ENCODE data around the gene MAPT.
"Not testable (repeated sequence)": the region's sequence is repeated elsewhere in the genome, so short reads cannot be mapped to it uniquely, and the experiment has no call there.

Gene MAPT

GRCh38 chr17:45996282-45996937, 102.1 kb downstream of the MAPT start:
- no peak for DNase-seq

GRCh38 chr17:45997166-45997565, 102.8 kb downstream of the MAPT start:
- DNase-seq, result no peak

GRCh38 chr17:45997624-45998023, 103.3 kb downstream of the MAPT start:
- DNase-seq, result no peak

GRCh38 chr17:45998987-45999899, 104.9 kb downstream of the MAPT start, which contains the start of gene STH:
TSS of gene STH (plus strand) at chr17:45999250. CDS start at chr17:45999280, 30 bp downstream.
- DNase-seq, result no peak

GRCh38 chr17:45999900-46000290, 105.5 kb downstream of the MAPT start:
- no peak for DNase-seq

DNA sequence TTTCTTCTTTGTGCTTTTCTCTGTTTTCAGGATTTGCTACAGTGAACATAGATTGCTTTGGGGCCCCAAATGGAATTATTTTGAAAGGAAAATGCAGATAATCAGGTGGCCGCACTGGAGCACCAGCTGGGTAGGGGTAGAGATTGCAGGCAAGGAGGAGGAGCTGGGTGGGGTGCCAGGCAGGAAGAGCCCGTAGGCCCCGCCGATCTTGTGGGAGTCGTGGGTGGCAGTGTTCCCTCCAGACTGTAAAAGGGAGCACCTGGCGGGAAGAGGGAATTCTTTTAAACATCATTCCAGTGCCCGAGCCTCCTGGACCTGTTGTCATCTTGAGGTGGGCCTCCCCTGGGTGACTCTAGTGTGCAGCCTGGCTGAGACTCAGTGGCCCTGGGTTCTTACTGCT, 105.9 kb downstream of the MAPT start:
- no peak for DNase-seq

GRCh38 chr17:46000757-46001156, 106.4 kb downstream of the MAPT start:
- no peak for DNase-seq

DNA sequence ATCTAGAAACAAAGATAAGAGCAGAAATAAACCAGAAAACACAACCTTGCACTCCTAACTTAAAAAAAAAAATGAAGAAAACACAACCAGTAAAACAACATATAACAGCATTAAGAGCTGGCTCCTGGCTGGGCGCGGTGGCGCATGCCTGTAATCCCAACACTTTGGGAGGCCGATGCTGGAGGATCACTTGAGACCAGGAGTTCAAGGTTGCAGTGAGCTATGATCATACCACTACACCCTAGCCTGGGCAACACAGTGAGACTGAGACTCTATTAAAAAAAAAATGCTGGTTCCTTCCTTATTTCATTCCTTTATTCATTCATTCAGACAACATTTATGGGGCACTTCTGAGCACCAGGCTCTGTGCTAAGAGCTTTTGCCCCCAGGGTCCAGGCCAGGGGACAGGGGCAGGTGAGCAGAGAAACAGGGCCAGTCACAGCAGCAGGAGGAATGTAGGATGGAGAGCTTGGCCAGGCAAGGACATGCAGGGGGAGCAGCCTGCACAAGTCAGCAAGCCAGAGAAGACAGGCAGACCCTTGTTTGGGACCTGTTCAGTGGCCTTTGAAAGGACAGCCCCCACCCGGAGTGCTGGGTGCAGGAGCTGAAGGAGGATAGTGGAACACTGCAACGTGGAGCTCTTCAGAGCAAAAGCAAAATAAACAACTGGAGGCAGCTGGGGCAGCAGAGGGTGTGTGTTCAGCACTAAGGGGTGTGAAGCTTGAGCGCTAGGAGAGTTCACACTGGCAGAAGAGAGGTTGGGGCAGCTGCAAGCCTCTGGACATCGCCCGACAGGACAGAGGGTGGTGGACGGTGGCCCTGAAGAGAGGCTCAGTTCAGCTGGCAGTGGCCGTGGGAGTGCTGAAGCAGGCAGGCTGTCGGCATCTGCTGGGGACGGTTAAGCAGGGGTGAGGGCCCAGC, 107.3 kb downstream of the MAPT start:
- DNase-seq, result no peak

DNA sequence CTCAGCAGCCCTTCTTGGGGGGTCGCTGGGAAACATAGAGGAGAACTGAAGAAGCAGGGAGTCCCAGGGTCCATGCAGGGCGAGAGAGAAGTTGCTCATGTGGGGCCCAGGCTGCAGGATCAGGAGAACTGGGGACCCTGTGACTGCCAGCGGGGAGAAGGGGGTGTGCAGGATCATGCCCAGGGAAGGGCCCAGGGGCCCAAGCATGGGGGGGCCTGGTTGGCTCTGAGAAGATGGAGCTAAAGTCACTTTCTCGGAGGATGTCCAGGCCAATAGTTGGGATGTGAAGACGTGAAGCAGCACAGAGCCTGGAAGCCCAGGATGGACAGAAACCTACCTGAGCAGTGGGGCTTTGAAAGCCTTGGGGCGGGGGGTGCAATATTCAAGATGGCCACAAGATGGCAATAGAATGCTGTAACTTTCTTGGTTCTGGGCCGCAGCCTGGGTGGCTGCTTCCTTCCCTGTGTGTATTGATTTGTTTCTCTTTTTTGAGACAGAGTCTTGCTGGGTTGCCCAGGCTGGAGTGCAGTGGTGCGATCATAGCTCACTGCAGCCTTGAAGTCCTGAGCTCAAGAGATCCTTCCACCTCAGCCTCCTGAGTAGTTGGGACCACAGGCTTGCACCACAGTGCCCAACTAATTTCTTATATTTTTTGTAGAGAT, 108.1 kb downstream of the MAPT start:
- DNase-seq, result peak in 1 of 2 experiments; percentile 59

DNA sequence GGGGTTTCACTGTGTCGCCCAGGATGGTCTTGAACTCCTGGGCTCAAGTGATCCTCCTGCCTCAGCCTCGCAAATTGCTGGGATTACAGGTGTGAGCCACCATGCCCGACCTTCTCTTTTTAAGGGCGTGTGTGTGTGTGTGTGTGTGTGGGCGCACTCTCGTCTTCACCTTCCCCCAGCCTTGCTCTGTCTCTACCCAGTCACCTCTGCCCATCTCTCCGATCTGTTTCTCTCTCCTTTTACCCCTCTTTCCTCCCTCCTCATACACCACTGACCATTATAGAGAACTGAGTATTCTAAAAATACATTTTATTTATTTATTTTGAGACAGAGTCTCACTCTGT, 108.6 kb downstream of the MAPT start:
- DNase-seq, result no peak

DNA sequence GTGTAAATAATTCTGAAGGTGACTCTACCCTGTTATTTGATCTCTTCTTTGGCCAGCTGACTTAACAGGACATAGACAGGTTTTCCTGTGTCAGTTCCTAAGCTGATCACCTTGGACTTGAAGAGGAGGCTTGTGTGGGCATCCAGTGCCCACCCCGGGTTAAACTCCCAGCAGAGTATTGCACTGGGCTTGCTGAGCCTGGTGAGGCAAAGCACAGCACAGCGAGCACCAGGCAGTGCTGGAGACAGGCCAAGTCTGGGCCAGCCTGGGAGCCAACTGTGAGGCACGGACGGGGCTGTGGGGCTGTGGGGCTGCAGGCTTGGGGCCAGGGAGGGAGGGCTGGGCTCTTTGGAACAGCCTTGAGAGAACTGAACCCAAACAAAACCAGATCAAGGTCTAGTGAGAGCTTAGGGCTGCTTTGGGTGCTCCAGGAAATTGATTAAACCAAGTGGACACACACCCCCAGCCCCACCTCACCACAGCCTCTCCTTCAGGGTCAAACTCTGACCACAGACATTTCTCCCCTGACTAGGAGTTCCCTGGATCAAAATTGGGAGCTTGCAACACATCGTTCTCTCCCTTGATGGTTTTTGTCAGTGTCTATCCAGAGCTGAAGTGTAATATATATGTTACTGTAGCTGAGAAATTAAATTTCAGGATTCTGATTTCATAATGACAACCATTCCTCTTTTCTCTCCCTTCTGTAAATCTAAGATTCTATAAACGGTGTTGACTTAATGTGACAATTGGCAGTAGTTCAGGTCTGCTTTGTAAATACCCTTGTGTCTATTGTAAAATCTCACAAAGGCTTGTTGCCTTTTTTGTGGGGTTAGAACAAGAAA, 109.8 kb downstream of the MAPT start:
- no peak for DNase-seq

DNA sequence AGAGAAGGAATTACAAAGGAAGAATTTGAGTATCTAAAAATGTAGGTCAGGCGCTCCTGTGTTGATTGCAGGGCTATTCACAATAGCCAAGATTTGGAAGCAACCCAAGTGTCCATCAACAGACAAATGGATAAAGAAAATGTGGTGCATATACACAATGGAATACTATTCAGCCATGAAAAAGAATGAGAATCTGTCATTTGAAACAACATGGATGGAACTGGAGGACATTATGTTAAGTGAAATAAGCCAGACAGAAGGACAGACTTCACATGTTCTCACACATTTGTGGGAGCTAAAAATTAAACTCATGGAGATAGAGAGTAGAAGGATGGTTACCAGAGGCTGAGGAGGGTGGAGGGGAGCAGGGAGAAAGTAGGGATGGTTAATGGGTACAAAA, 111.7 kb downstream of the MAPT start:
- not testable (repeated sequence) for DNase-seq

GRCh38 chr17:46007461-46007965, 113.2 kb downstream of the MAPT start:
- no peak for DNase-seq

DNA sequence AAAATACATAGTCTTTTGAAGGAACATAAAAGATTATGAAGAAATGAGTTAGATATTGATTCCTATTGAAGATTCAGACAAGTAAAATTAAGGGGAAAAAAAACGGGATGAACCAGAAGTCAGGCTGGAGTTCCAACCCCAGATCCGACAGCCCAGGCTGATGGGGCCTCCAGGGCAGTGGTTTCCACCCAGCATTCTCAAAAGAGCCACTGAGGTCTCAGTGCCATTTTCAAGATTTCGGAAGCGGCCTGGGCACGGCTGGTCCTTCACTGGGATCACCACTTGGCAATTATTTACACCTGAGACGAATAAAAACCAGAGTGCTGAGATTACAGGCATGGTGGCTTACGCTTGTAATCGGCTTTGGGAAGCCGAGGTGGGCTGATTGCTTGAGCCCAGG, 114.2 kb downstream of the MAPT start:
- no peak for DNase-seq

GRCh38 chr17:46009681-46010596, 115.6 kb downstream of the MAPT start:
- DNase-seq, result no peak

DNA sequence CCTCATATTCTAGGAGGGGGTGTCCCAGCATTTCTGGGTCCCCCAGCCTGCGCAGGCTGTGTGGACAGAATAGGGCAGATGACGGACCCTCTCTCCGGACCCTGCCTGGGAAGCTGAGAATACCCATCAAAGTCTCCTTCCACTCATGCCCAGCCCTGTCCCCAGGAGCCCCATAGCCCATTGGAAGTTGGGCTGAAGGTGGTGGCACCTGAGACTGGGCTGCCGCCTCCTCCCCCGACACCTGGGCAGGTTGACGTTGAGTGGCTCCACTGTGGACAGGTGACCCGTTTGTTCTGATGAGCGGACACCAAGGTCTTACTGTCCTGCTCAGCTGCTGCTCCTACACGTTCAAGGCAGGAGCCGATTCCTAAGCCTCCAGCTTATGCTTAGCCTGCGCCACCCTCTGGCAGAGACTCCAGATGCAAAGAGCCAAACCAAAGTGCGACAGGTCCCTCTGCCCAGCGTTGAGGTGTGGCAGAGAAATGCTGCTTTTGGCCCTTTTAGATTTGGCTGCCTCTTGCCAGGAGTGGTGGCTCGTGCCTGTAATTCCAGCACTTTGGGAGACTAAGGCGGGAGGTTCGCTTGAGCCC, 116.3 kb downstream of the MAPT start:
- no peak for DNase-seq

GRCh38 chr17:46011711-46012505, 117.6 kb downstream of the MAPT start:
- no peak for DNase-seq

DNA sequence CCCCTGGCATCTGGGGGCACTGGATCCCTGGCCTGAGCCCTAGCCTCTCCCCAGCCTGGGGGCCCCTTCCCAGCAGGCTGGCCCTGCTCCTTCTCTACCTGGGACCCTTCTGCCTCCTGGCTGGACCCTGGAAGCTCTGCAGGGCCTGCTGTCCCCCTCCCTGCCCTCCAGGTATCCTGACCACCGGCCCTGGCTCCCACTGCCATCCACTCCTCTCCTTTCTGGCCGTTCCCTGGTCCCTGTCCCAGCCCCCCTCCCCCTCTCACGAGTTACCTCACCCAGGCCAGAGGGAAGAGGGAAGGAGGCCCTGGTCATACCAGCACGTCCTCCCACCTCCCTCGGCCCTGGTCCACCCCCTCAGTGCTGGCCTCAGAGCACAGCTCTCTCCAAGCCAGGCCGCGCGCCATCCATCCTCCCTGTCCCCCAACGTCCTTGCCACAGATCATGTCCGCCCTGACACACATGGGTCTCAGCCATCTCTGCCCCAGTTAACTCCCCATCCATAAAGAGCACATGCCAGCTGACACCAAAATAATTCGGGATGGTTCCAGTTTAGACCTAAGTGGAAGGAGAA, 118.2 kb downstream of the MAPT start:
- no peak for DNase-seq

DNA sequence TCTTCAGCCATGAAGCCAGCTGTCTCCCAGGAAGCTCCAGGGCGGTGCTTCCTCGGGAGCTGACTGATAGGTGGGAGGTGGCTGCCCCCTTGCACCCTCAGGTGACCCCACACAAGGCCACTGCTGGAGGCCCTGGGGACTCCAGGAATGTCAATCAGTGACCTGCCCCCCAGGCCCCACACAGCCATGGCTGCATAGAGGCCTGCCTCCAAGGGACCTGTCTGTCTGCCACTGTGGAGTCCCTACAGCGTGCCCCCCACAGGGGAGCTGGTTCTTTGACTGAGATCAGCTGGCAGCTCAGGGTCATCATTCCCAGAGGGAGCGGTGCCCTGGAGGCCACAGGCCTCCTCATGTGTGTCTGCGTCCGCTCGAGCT, 118.8 kb downstream of the MAPT start:
- no peak for DNase-seq
